Breast epithelium (tissue), 4 donors: ENCODE measurements around the gene ARHGAP18. TPM values are rescaled to one million over a fixed set of nuclear protein-coding genes. Genes with fewer than 3 reads are reported as not detected.

ENCODE experiments used
- DNase-seq, 2 donors: peaks; one replicate each; pipeline ENCODE4 v3.0.0-alpha.2; 2019; ENCODE audit warnings: low spot score in 2 of 2
- H3K27ac ChIP-seq, 2 donors: fragments of 200-600 bp; sonication (generic) in 1 of 2; one replicate each; pipeline ENCODE4 v1.5.1; 2016 to 2019; ENCODE audit warnings: mild to moderate bottlenecking in 1 of 2
- H3K27me3 ChIP-seq, 2 donors: fragments of 200-600 bp; sonication (generic) in 1 of 2; one replicate each; pipeline versions ENCODE4 v1.5.1 to v1.6.0; 2017 to 2019; ENCODE audit warnings: control low read depth in 1 of 2, mild to moderate bottlenecking in 1 of 2
- H3K36me3 ChIP-seq: fragments of 200-600 bp; one replicate; pipeline ENCODE4 v1.5.1; 2019
- H3K4me1 ChIP-seq, 2 donors: fragments of 200-600 bp; sonication (generic); one replicate each; pipeline ENCODE4 v1.5.1; 2016 to 2019; ENCODE audit warnings: control low read depth in 1 of 2
- H3K4me3 ChIP-seq, 3 donors: fragments of 200-600 bp; sonication (generic); 1 replicate in 2 of 3; 2 replicates in 1 of 3; pipeline ENCODE4 v1.5.1; 2016 to 2019; ENCODE audit warnings: mild to moderate bottlenecking in 3 of 3, moderate library complexity in 2 of 3
- H3K9me3 ChIP-seq, 2 donors: fragments of 200-600 bp; sonication (generic) in 1 of 2; one replicate each; pipeline ENCODE4 v1.5.1; 2016 to 2019; ENCODE audit warnings: control low read depth in 1 of 2
- POLR2A ChIP-seq: fragments of 450-650 bp; IDR thresholded peaks from one replicate; pipeline ENCODE4 v1.6.1; 2016; ENCODE audit warnings: antibody characterized with exemption, mild to moderate bottlenecking, moderate library complexity
- POLR2AphosphoS5 ChIP-seq, 3 donors: sonication (generic); formaldehyde crosslinking; IDR thresholded peaks; one replicate each; pipeline ENCODE4 v1.6.1; 2017; ENCODE audit warnings: antibody characterized with exemption in 3 of 3
- intact Hi-C: fragments of 100-400 bp; cut with DNase I; formaldehyde crosslinking; loops from one replicate; pipeline ENCODE4 v1.15.1; 2023; ENCODE audit warnings: low total_unique reads
- total RNA-seq, 3 donors: library from RNA; depleted of rRNA; stranded (reverse); fragments of >200 nt; gene quantifications; one replicate each; pipeline ENCODE4 v1.1.0, GENCODE V29; 2016
- TF ChIP-seq, protein P1 (sequence below), 3 donors: fragments of 450-650 bp; IDR thresholded peaks; one replicate each; pipeline ENCODE4 v1.5.1; 2016 to 2017; ENCODE audit warnings: antibody characterized with exemption in 3 of 3, mild to moderate bottlenecking in 3 of 3, moderate library complexity in 3 of 3

The ARHGAP18 gene
- total RNA-seq, 3 donors from 2014 or later = 14.7 to 28.7 (median 24.8) TPM

DNA sequence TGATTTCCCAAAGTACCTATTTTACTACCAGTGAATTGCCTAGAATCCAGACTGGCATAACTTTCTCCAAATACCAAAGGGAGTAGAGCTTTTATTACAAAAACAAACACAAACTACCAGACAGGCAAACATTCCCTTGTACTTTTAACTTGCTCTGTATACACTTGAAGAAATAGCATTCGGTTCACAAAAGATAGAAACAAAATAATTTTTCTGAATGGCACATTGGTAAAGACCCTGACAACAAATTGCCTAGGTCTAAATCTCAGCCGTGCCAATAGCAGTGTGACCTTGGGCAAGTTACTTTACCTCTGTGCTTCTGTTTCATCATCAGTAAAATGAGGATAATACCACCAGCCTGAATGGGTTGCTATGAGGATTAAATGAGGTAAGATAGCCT, 15.9 kb downstream of the ARHGAP18 start:
- no peak for DNase-seq
- TF ChIP-seq, protein P1, sequence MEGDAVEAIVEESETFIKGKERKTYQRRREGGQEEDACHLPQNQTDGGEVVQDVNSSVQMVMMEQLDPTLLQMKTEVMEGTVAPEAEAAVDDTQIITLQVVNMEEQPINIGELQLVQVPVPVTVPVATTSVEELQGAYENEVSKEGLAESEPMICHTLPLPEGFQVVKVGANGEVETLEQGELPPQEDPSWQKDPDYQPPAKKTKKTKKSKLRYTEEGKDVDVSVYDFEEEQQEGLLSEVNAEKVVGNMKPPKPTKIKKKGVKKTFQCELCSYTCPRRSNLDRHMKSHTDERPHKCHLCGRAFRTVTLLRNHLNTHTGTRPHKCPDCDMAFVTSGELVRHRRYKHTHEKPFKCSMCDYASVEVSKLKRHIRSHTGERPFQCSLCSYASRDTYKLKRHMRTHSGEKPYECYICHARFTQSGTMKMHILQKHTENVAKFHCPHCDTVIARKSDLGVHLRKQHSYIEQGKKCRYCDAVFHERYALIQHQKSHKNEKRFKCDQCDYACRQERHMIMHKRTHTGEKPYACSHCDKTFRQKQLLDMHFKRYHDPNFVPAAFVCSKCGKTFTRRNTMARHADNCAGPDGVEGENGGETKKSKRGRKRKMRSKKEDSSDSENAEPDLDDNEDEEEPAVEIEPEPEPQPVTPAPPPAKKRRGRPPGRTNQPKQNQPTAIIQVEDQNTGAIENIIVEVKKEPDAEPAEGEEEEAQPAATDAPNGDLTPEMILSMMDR (IDR thresholded peaks at IDR 0.05) = no peak
- no peak for TF ChIP-seq POLR2A
- TF ChIP-seq POLR2AphosphoS5 (IDR thresholded peaks at IDR 0.05) = no peak
- Histone ChIP-seq H3K4me3 (no peak overlapping the region), H3K36me3 (no peaks in the 10 kb centered on the region), H3K27me3 (no peaks in the 10 kb centered on the region), H3K4me1 (peaks cover 0 to 9% of the 10 kb centered on the region in 2 donors), H3K9me3 (no peaks in the 10 kb centered on the region), H3K27ac (no peak overlapping the region)
- intact Hi-C loops = no loop called here

DNA sequence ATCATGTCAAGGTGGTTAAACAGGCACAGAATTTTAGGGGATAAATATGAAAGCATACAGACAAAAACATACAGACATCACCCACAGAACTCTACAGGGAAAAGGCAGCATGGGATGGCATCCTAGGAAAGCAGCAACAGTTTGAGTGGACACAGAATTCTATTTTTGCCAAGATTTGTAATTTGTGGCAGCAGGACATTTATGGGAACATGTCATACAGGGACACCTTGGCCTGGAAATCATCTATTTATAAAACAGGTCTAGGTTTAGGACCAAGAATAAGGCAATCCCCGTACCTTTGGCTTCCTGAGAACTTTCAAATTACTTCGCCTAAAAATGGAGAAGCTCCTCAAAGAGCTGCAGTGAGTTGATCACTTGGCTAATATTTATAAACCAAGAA, 17.5 kb downstream of the ARHGAP18 start:
- Histone ChIP-seq H3K9me3 (no peaks in the 10 kb centered on the region), H3K4me1 (peaks cover 0 to 9% of the 10 kb centered on the region in 2 donors), H3K36me3 (no peaks in the 10 kb centered on the region), H3K4me3 (no peak overlapping the region), H3K27me3 (no peaks in the 10 kb centered on the region), H3K27ac (no peak overlapping the region)
- intact Hi-C loops = no loop called here
- no peak for TF ChIP-seq POLR2AphosphoS5 (IDR thresholded peaks at IDR 0.05)
- no peak for TF ChIP-seq POLR2A
- TF ChIP-seq, protein P1 (IDR thresholded peaks at IDR 0.05) = no peak
- DNase-seq = no peak

DNA sequence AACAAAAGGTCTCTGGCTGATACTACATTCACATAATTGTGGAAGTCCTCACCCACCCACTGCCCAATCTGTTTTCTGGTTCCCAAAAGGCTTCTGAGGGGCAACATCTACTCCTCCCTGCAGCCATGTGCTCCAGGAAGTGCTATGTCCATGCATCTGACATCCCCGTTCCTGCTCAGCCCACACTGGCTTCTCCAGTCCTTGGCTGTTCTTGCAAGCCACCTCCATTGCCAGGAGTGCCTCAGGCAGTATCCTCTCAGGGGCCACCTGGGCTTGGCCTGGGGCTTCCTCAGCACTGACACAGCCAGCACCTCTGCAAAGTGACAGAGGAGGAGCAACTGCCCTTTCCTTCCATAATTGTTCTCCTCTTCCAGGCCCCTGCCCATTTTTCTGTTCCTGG, 18.3 kb downstream of the ARHGAP18 start:
- TF ChIP-seq, protein P1 (IDR thresholded peaks at IDR 0.05) = no peak
- TF ChIP-seq POLR2A (no peak), POLR2AphosphoS5 (IDR thresholded peaks at IDR 0.05) (no peak)

DNA sequence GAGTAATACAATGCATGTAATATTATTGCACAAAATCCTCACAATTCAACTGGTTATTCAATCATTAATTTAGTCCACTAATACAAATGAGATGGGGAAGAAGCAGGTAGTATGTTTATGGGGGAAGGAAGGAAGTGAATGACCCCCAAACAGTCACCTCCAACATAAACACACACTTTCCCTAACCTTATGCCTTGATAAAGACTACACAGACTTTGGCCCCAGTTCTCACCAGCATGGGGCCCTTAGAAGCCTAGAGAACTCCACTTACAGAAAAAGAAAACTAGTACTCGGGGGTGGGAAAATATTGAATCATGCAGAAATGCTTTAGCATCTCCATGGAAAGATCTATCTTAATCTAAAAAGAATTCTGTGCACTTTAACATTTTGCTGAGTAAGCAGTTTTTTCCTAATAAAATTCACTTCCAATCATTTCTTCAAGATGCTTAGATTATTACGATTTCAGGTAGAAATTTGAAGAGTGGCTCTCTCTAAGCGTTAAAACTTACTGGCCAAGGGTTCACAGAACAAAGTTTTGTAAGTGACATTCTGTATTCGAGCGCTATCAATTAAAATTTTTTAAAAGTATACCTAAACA, 18.8 kb downstream of the ARHGAP18 start:
- TF ChIP-seq, protein P1 (IDR thresholded peaks at IDR 0.05) = no peak
- TF ChIP-seq POLR2A = no peak
- TF ChIP-seq POLR2AphosphoS5 (IDR thresholded peaks at IDR 0.05) = no peak
- Histone ChIP-seq H3K4me1 (peaks cover 0 to 9% of the 10 kb centered on the region in 2 donors), H3K36me3 (no peaks in the 10 kb centered on the region), H3K4me3 (no peak overlapping the region), H3K9me3 (no peaks in the 10 kb centered on the region), H3K27me3 (no peaks in the 10 kb centered on the region), H3K27ac (no peak overlapping the region)
- DNase-seq = no peak
- intact Hi-C loops = no loop called here

More for the DNA sequence above, 18.3 kb downstream of the ARHGAP18 start:
- Histone ChIP-seq H3K27ac (no peak overlapping the region), H3K36me3 (no peaks in the 10 kb centered on the region), H3K4me3 (no peak overlapping the region), H3K9me3 (no peaks in the 10 kb centered on the region), H3K4me1 (peaks cover 0 to 9% of the 10 kb centered on the region in 2 donors), H3K27me3 (no peaks in the 10 kb centered on the region)
- intact Hi-C loops = no loop called here
- DNase-seq = no peak

DNA sequence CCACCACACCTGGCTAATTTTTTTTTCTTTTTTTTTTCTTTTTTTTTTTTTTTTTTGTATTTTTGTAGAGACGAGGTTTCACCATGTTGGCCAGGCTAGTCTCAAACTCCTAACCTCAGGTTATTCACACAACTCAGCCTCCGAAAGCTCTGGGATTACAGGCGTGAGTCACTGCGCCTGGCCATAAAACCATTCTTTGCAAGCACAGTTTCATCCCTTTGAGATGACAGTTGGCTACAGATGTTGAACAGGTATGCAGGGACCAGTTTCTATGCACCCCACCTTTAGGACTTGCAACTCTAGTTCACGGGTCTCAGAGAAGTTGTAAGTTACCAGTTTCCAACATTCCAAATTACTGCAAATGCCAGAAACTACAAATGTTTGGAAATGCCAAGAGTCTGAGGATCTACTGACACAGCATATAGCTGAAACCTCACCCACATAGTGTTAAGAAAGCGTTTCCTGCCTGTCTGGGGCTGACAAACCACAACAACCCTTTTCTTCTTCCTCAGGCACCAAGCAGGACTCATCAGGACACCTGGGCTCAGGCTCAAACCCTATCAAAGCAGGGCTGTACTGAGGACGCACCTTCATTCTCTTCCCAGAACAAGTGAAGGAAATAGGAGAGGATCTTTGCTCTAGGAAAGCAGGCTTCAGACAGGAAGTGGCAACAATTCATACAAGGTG, 22.9 kb downstream of the ARHGAP18 start:
- H3K4me1 ChIP-seq = peaks cover 0 to 18% of the 10 kb centered on the region in 2 donors
- no peak for TF ChIP-seq POLR2AphosphoS5 (IDR thresholded peaks at IDR 0.05)
- TF ChIP-seq, protein P1 (IDR thresholded peaks at IDR 0.05) = no peak
- TF ChIP-seq POLR2A = no peak
- peak overlapping the region in 1 of 2 donors; percentile 29 for H3K27ac ChIP-seq
- H3K4me3 ChIP-seq = no peak overlapping the region
- no peaks in the 10 kb centered on the region for H3K27me3 ChIP-seq
- no peaks in the 10 kb centered on the region for H3K36me3 ChIP-seq
- no peaks in the 10 kb centered on the region for H3K9me3 ChIP-seq
- intact Hi-C loops = loop anchor here (10.0 kb wide), 1 partner anchor 1192 kb away; no protein-coding TSS in a partner anchor
- no peak for DNase-seq
